GM21717 (cell line): ENCODE data around the gene GTPBP1.

Experiments
- ATAC-seq: cut with Tn5 transposase; IDR thresholded peaks from one replicate; pipeline ENCODE4 v1.9.1; 2021; ENCODE audit warnings: mild to moderate bottlenecking, moderate library complexity; ENCODE audit not compliant: unreplicated experiment

The GTPBP1 gene

DNA sequence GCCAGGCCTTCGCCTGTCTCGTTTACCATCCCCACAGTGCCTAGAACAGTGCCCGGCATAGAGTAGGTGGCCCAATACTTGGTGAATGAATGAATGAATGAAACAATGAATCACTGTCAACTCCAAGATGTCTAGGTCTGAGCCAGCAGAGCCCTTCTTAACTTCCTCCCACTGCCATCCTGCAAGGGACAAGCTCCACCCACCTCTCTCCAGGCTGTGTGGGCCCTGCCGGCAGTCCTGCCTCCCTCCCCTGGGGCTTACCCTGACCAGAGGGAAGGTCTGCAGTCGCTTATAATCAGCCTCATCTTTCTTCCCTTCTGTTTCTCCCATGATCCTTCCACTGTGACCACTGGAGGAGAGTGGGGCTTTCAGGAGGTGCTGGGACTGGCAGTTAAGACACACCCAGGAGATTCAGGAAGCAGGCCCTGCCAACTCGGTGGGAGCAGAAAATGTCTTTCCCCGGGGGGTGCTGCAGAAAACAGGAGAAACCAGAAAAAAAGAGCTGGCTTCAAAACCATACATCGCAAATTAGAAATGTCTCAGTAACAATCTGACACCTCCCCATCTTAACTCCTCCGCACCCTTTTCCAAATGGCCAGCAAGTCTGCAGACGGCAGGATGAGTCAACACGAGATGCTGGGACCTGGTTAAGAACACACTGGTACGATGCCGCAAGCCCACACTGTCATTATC lies 76.8 kb downstream of the GTPBP1 start:
- ATAC-seq = no peak
